RWPE1 (cell line): ENCODE results near the gene IRGQ.
"Not testable (repeated sequence)": the region's sequence is repeated elsewhere in the genome, so short reads cannot be mapped to it uniquely, and the experiment has no call there.

Experiments used
- CTCF ChIA-PET: fragments of 350-600 bp; sonication (Branson Sonifier 250); formaldehyde crosslinking; extraction: SDS; loops from one replicate; lab custom pipeline; 2021; lab: Yijun Ruan, JAX
- POLR2A ChIA-PET: fragments of 400-600 bp; formaldehyde crosslinking; extraction: SDS; loops from one replicate; lab custom pipeline; 2020; ENCODE audit warnings: antibody characterized with exemption; ENCODE audit not compliant: low non-redundant PET; lab: Yijun Ruan, JAX
- DNase-seq: peaks from one replicate; pipeline ENCODE4 v3.0.0; 2012; ENCODE audit warnings: low spot score
- H3K27ac ChIP-seq: fragments of 450-650 bp; 2 replicates; pipeline ENCODE4 v1.5.1; 2017
- CTCF ChIP-seq: fragments of 450-650 bp; conservative IDR thresholded peaks from 2 replicates; pipeline ENCODE4 v1.5.1; 2017; ENCODE audit warnings: low read depth, mild to moderate bottlenecking

The IRGQ gene

GRCh38 chr19:43551399-43552197 is 44.3 kb downstream of the IRGQ start:
- no peak for TF ChIP-seq CTCF
- DNase-seq: no peak
- ChIA-PET POLR2A (no interaction called here), CTCF (interaction anchor here (0.7 kb wide), 1 partner anchor 1853 kb away, joined by 3 read pairs; no protein-coding TSS in a partner anchor)
- no peak overlapping the region for H3K27ac ChIP-seq

- POLR2A ChIA-PET: no interaction called here
- DNase-seq: no peak
- TF ChIP-seq CTCF: no peak
- no peak overlapping the region for H3K27ac ChIP-seq
- CTCF ChIA-PET: no interaction called here
Observed at GRCh38 chr19:43548706-43549105, 47.2 kb downstream of the IRGQ start.

- DNase-seq, POLR2A ChIA-PET, CTCF ChIA-PET, H3K27ac ChIP-seq: not testable (repeated sequence)
Observed at GRCh38 chr19:43547926-43548325, 48.0 kb downstream of the IRGQ start.

- POLR2A ChIA-PET: no interaction called here
- no peak for TF ChIP-seq CTCF
- CTCF ChIA-PET: interaction anchor here (0.6 kb wide), 1 partner anchor 21 kb away, joined by 3 read pairs; no protein-coding TSS in a partner anchor
- no peak overlapping the region for H3K27ac ChIP-seq
- DNase-seq: no peak
Observed at GRCh38 chr19:43546581-43546980, 49.4 kb downstream of the IRGQ start.

GRCh38 chr19:43545981-43546380 is 50.0 kb downstream of the IRGQ start:
- no peak for DNase-seq
- H3K27ac ChIP-seq: peak overlapping the region; percentile 24
- ChIA-PET CTCF (interaction anchor here (0.6 kb wide), 1 partner anchor 21 kb away, joined by 3 read pairs; no protein-coding TSS in a partner anchor), POLR2A (no interaction called here)
- TF ChIP-seq CTCF: no peak

GRCh38 chr19:43545276-43545675 is 50.7 kb downstream of the IRGQ start:
- peak overlapping the region; percentile 24 for H3K27ac ChIP-seq
- ChIA-PET POLR2A (no interaction called here), CTCF (no interaction called here)
- no peak for DNase-seq
- TF ChIP-seq CTCF: no peak

GRCh38 chr19:43544077-43544476 is 51.9 kb downstream of the IRGQ start:
- CTCF ChIA-PET: interaction anchor here (0.6 kb wide), 1 partner anchor 10 kb away, joined by 5 read pairs; no protein-coding TSS in a partner anchor

More at GRCh38 chr19:43544077-43544476, 51.9 kb downstream of the IRGQ start:
- no peak for DNase-seq
- POLR2A ChIA-PET: no interaction called here
- no peak for TF ChIP-seq CTCF
- no peak overlapping the region for H3K27ac ChIP-seq
